T1000 (cell line): ENCODE data around the gene PVALEF.
A peak's percentile ranks its signal among the peaks of the same experiment; 100 is the strongest.

Experiments
- DNase-seq: peaks from one replicate; lab custom pipeline; 2025; ENCODE audit warnings: mixed read lengths; lab: John Stamatoyannopoulos, UW

The PVALEF gene

GRCh38 chr17:81128774-81129173, 36.5 kb upstream of the PVALEF start:
- DNase-seq: no peak

- DNase-seq: no peak
Observed at GRCh38 chr17:81129289-81129688, 36.0 kb upstream of the PVALEF start.

DNA sequence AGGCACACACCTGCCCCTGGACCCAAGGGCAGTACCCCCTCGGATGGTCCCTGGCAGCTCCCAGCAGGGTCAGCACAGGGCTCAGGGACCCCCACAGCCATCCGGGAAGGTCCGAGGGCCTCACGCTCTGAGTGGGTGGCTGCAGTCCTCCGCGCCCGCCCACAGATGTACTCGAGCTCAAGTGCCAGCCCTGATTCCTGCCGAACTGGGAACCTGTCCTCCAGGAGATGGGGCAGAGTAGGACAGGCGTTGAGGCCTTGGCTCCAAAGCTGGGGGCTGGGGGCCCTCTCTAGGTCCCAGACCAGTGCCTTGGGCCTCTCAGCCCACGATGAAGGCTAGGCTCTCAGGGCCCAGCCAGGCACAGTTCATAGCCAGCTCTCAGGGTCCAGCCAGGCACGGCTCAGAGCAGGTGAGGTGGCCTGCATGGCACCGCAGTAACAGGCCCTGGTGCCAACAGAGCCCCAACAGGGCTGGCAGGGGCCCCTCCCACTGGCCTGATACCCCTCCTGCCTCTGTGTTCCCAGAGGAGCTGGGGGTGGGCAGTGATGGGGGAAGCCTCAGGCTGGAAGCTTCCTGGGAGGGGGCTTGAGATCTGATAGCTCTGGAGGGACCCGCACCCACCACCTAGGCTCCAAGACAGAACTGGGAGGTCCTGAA, 35.5 kb upstream of the PVALEF start:
- DNase-seq: no peak

DNA sequence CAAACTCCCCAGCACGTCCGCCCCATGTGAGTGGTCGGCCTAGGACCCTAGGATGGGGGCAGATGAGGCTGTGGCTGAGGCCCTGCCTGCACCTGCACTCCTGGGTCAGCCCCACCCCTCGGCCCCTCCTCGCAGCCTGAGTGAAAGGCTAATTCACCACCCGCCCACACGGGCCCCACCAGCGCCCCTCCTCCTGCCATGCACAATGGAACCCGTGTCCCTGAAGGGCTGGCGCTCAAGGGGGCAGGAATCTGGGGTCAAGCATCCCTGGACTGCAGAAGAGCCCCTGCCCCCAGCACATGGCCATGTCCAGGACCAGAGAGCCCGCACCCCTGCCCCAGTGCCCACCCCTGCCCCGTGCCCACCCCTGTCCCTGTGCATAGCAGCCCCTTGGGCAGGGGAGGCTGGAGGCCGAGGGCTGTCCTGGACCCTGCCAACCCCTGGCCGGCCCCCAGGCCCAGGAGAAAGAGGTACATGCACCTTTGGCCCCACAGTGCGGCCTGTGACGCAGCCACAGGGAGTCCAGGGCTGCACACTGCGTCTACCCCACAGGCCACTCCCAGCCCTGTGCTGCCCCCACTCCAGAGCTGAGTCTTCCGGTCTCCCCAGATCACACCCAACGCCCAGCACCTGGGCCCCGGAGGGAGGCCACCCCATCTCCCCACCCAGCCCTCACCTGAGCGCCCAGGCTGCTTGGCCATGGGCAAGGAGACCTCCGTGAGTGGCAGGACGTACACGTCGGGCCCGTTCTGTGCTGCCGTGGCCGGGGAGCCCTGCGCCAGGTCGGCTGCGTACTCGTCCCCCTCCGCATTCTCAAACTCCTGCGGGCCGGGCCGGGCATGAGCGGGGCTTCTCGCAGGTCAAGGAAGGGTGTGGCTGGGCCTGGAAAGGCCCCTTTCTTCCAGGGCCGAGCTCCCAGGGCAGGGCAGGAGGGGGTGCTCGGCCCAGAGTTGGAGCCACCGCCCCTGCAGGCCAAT, 34.6 kb upstream of the PVALEF start:
- no peak for DNase-seq

- DNase-seq: no peak
Observed at GRCh38 chr17:81131486-81132196, 33.7 kb upstream of the PVALEF start.

DNA sequence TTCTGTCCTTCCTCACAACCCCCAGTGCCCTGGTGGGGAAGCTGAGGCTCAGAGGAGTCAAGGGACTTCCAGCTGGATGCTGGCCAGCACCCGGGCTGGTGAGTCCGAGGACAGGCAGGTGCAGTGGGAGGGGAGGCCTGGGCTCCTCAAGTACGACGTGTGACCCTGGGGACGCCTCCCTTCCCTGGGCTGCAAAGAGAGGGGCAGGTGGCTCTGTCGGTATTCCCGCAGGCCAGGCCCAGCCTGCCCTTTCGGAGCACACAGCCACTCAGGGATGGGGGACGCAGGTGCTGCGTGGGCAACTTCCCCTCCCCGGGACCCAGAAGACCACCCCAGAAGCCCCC, 33.1 kb upstream of the PVALEF start:
- no peak for DNase-seq

DNA sequence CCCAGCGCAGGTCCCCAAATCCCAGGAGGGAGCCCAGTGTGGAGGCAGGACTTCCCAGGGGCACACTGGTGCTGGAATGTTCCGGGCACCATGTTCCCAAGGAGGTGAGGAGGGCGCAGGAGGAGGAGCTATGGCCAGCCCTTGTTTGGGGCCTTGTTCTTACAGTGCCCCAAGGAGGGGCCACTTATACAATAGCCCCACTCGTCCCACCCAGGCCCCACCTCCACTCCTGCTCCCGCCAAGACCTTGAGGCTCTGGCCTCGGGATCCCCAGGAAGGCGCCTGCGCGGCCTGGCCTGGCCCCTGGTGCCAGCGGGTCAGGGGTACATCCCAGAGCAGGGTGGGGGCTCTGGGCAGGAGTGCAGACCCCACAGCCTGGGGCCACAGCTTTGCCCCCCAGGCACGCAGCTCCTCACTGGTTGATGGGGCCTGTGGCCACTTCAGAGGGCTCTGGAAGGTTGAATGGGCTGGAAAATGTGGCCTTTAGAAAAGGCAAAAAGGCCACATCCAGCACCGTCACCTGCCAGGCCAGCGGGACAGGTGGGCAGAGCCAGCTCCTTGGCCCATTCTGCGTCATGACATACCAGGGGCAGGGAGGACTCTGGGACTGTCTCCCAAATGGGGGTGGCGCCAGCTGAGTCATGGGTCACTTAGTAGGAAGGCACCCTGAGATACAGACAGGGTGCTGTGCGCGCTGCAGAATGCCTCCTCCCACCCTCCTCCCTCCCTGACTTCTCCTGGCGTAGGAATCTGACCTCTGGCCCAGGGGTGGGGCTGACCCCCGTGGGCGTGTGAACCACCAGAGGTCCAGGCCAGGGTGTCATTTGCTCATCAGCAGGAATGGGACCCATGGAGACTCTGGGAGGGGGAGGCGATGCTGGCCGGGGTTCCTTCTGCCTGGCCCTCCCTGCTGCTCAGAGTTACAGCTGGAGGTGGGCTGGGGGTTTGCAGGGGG, 32.3 kb upstream of the PVALEF start:
- no peak for DNase-seq

DNA sequence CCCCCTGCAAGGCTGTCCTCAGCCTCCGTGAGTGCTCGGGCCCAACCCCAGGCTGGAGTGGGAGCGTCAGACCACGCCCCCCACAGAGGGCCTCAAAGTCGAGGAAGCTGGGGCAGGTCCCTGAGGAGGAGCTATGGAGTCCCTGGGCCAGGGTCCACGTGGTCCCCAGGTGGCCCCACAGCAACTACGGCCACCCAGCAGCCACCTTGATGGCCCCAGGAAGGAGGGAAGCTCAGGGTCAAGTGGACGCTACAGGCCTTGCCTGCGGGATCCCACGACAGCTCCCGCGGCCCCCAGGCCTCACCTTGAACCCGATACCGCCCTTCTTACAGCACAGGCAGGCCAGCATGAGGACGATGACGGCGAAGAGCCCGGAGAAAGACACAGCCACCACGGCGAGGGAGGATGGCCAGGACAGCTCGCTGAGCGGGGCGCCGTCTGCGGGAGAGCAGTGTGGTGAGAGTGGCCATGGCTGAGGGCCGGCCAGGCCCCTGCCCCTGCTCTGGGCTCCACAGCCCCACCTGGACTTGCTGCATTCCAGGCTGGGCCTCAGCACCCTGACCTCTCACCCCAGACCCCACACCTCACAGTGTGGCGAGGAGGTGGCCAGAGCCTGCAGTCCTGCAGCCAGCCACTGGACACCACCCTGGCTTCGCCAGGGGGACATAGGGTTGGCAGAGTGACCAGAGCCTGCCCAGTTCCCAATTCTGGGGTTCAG, 31.1 kb upstream of the PVALEF start:
- DNase-seq: no peak

- DNase-seq: no peak
Observed at GRCh38 chr17:81135505-81136278, 29.6 kb upstream of the PVALEF start.

DNA sequence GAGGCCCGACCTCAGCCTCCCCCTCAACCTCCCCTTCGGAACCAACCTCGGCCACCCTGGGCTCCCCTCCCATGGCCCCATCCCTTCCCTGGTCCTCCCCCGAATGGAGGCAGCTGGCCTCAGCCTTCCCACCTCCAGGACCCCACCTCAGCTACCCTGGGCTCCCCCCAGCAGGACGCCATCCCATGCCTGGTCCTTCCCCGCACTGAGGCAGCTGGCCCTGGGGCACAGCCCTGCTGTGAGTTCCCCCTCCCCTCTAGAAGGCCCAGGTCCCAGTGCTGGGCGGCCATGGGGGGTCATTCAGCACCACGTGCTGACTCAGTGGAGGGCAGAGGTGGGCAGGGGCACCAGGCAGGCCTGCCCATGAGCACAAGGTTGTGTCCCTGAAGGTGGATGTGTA, 28.9 kb upstream of the PVALEF start:
- DNase-seq: no peak

- no peak for DNase-seq
Observed at GRCh38 chr17:81137248-81137647, 28.1 kb upstream of the PVALEF start.

GRCh38 chr17:81138083-81138482, 27.2 kb upstream of the PVALEF start:
- no peak for DNase-seq

- no peak for DNase-seq
Observed at GRCh38 chr17:81138500-81138899, 26.8 kb upstream of the PVALEF start.

DNA sequence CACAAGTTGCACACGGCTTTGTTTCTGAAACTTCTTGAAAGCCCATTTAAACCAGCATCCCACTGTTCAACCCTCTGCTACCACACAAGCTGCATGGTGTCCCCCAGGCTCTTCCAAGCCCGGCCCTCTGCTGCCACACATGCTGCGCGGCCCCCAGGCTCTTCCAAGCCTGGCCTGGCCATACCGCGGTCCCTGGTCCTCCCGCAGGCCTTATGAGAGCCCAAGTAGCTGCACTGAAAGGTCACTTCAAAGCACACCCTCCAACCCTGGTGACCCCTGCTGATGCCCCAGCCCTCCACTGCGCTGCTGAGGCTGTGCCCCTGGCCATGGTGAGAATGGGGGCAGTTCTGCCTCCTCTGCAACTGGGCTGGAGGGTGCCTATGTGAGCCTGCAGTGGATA, 25.9 kb upstream of the PVALEF start:
- DNase-seq: no peak

DNA sequence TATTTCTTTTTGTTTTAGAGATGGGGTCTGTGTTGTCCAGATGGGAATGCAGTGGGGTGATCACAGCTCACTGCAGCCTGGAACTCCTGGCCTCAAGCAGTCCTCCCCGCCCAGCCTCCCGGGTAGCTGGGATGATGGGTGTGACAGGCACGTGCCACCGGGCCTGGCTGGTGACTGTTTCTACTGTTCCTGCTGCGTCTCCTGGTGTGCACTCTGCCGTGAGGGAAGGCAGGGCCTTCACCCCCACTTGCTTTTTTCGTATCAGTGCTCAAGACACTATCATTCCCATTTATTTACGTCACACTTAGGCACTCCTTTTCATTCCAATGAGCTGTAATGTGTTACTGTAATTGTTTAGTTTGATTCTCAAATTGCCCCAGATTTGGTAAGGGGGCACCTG, 25.3 kb upstream of the PVALEF start:
- DNase-seq: no peak

- no peak for DNase-seq
Observed at GRCh38 chr17:81140695-81141094, 24.6 kb upstream of the PVALEF start.

GRCh38 chr17:81142301-81143199, 22.8 kb upstream of the PVALEF start:
- peak; percentile 26 for DNase-seq

DNA sequence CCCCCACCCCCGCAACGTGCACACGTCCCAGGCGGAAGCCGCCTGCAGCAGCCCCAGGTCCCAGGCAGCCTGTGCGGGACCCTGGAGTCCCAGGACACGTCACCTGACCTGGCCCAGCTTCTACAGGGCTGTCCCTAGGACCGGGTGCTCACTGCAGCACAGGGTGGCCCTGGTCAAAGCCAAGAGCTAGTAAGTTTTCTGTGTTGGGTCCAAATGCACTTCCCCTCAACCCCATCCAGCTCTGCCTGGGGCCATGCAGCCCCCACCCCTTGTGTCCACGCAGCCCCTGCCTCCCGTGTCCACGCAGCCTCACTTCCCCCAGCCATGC, 22.1 kb upstream of the PVALEF start:
- DNase-seq: no peak

DNA sequence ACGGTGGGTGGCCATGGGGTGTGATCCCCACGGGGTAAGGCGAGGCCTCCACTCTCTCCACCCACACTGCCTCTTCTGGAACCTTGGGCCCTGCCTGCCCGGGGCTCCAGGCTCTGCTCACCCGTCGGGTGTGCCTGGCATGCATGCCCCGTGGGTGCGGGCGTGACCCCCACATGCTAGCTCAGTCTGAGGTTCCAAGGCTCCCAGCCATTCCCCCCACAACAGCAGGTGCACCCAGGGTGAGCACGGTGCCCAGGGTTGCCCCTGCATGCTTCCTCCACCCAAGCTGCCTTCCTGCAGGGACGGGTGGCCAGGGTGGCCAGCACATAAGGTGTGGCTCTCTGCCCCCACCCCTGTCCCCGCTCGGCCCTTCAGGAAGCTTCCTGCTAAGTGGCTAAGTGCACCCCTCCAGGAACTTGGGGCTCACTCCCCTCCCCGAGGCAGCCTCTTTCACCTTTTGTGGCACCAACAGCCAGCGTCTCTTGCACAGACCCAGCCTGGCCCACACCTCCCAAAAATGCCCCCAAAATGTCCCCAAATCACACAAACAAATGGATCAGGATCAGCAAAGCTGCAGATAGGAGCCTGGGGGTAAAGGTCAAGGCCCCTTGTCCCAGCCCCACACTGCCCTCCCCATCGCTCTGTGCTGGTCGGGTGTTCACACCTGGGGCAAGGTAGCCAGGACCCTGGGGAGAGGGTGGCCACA, 21.4 kb upstream of the PVALEF start:
- no peak for DNase-seq
